ENCODE measurements around the gene SPART.

The SPART gene

DNA sequence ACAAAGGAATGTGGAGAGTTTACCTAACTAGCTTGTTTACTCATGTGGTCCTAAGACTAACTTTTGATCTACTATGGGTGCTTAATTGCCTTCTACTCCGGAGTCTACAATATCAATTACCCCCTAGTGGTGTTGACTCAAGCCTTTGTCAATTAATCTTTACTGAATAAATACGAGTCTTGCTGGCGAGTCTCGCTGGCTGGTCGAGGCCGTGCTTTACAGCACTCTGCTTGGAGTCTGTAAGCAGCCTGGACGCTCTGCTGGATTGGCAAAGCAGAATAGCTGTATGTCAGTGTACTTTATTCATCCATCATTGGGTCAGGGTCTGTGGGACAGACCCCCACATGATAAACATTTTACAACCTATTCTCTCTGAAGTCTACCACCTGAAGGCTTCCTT, 9.9 kb upstream of the SPART start:
- no peak overlapping the region for H3K9ac ChIP-seq
- H3K4me1 ChIP-seq, result no peaks in the 10 kb centered on the region
- no peaks in the 10 kb centered on the region for H3K36me3 ChIP-seq (ENCODE audit: control insufficient read depth, insufficient read depth, low read length)
- no peaks in the 10 kb centered on the region for H3K9me3 ChIP-seq (ENCODE audit: control insufficient read depth, low read length)
- no peak overlapping the region for H3K4me3 ChIP-seq (ENCODE audit: low read depth, low read length)
- no peak overlapping the region for H3K4me2 ChIP-seq (ENCODE audit: low read length)
- TF ChIP-seq, protein P1, sequence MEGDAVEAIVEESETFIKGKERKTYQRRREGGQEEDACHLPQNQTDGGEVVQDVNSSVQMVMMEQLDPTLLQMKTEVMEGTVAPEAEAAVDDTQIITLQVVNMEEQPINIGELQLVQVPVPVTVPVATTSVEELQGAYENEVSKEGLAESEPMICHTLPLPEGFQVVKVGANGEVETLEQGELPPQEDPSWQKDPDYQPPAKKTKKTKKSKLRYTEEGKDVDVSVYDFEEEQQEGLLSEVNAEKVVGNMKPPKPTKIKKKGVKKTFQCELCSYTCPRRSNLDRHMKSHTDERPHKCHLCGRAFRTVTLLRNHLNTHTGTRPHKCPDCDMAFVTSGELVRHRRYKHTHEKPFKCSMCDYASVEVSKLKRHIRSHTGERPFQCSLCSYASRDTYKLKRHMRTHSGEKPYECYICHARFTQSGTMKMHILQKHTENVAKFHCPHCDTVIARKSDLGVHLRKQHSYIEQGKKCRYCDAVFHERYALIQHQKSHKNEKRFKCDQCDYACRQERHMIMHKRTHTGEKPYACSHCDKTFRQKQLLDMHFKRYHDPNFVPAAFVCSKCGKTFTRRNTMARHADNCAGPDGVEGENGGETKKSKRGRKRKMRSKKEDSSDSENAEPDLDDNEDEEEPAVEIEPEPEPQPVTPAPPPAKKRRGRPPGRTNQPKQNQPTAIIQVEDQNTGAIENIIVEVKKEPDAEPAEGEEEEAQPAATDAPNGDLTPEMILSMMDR (IDR thresholded peaks at IDR 0.05), result no peak
- H3K27me3 ChIP-seq (ENCODE audit: control insufficient read depth, insufficient read depth, low read length), result no peaks in the 10 kb centered on the region
- H3K27ac ChIP-seq, result no peak overlapping the region
- no peaks in the 10 kb centered on the region for H3K79me2 ChIP-seq
- H2AFZ ChIP-seq, result no peak overlapping the region

DNA sequence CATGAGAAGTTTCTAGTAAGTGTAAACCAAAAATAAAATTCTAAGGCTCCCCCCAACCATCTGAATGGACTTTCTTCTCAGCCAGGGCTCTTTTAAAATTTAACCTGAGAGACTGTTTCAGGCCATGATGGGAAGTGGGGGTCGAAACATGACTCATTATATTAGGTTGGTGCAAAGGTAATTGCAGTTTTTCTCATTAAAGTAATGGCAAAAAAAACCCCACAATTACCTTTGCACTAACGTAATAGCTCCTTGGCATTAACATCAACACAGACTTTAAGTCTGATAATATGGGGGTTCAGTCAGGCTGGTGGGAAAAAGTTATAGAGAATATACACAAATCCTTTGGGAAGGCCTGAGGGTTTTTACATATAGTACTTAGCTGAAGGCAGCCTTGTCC, 9.4 kb upstream of the SPART start:
- Histone ChIP-seq H3K9ac (no peak overlapping the region), H3K27ac (no peak overlapping the region)

GRCh38 chr13:36354842-36355623, 8.8 kb upstream of the SPART start:
- no peak overlapping the region for H3K4me2 ChIP-seq (ENCODE audit: low read length)
- H3K4me3 ChIP-seq (ENCODE audit: low read depth, low read length), result no peak overlapping the region
- no peaks in the 10 kb centered on the region for H3K79me2 ChIP-seq
- no peaks in the 10 kb centered on the region for H3K27me3 ChIP-seq (ENCODE audit: control insufficient read depth, insufficient read depth, low read length)
- no peak overlapping the region for H2AFZ ChIP-seq
- H3K27ac ChIP-seq, result no peak overlapping the region
- H3K9ac ChIP-seq, result no peak overlapping the region
- no peaks in the 10 kb centered on the region for H3K36me3 ChIP-seq (ENCODE audit: control insufficient read depth, insufficient read depth, low read length)
- no peaks in the 10 kb centered on the region for H3K9me3 ChIP-seq (ENCODE audit: control insufficient read depth, low read length)
- TF ChIP-seq, protein P1 (IDR thresholded peaks at IDR 0.05), result no peak
- no peaks in the 10 kb centered on the region for H3K4me1 ChIP-seq

More for the DNA sequence above, 9.4 kb upstream of the SPART start:
- Histone ChIP-seq H3K79me2 (no peaks in the 10 kb centered on the region), H3K4me1 (no peaks in the 10 kb centered on the region), H3K27me3 (ENCODE audit: control insufficient read depth, insufficient read depth, low read length) (no peaks in the 10 kb centered on the region), H3K4me2 (ENCODE audit: low read length) (no peak overlapping the region), H3K4me3 (ENCODE audit: low read depth, low read length) (no peak overlapping the region), H2AFZ (no peak overlapping the region), H3K36me3 (ENCODE audit: control insufficient read depth, insufficient read depth, low read length) (no peaks in the 10 kb centered on the region), H3K9me3 (ENCODE audit: control insufficient read depth, low read length) (no peaks in the 10 kb centered on the region)
- TF ChIP-seq, protein P1 (IDR thresholded peaks at IDR 0.05), result no peak

DNA sequence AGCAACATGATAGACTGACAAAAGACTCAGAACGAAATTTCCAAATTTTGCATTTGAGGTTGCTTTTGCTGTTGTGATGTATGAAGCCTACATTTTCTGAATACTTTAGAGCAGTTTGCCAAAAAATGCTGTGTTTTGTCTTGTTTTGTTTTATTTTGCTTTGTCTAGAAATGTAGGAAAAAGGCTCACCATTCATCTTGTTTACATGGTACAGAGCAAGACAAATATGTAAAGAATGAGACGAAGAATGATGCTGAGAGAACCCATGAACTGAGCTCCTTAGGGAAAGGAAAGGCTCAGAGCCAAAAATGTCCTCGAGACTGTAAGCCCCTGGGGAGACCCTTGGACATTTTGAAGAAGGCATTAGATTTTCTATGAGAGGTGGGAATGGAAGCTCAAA, 6.8 kb upstream of the SPART start:
- no peaks in the 10 kb centered on the region for H3K79me2 ChIP-seq
- TF ChIP-seq, protein P1 (IDR thresholded peaks at IDR 0.05), result no peak
- no peaks in the 10 kb centered on the region for H3K4me1 ChIP-seq
- no peak overlapping the region for H3K4me2 ChIP-seq (ENCODE audit: low read length)
- no peak overlapping the region for H3K9ac ChIP-seq
- no peaks in the 10 kb centered on the region for H3K27me3 ChIP-seq (ENCODE audit: control insufficient read depth, insufficient read depth, low read length)
- H2AFZ ChIP-seq, result no peak overlapping the region
- H3K4me3 ChIP-seq (ENCODE audit: low read depth, low read length), result no peak overlapping the region
- H3K27ac ChIP-seq, result no peak overlapping the region
- H3K36me3 ChIP-seq (ENCODE audit: control insufficient read depth, insufficient read depth, low read length), result no peaks in the 10 kb centered on the region
- no peaks in the 10 kb centered on the region for H3K9me3 ChIP-seq (ENCODE audit: control insufficient read depth, low read length)

DNA sequence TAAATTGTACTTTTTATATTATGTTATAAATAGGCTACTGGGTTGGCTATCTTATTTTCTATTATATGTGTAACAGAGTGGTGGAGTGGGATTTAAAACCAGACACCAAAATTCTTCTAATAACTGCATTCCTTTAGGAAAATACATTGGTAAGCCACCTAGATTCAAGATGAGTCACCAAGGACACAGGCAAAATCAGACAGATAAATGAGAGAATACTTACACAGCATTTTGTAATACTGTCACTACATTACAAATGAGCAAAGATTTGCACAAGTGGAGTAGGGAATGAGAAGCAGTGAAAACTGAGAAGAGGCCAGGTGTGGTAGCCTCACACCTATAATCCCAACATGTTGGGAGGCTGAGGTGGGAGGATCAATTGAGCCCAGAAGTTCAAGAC, 6.2 kb upstream of the SPART start:
- Histone ChIP-seq H3K9me3 (ENCODE audit: control insufficient read depth, low read length) (no peaks in the 10 kb centered on the region), H3K4me1 (no peaks in the 10 kb centered on the region), H3K4me3 (ENCODE audit: low read depth, low read length) (no peak overlapping the region), H3K27me3 (ENCODE audit: control insufficient read depth, insufficient read depth, low read length) (no peaks in the 10 kb centered on the region), H3K27ac (no peak overlapping the region), H3K79me2 (no peaks in the 10 kb centered on the region), H3K36me3 (ENCODE audit: control insufficient read depth, insufficient read depth, low read length) (no peaks in the 10 kb centered on the region), H3K4me2 (ENCODE audit: low read length) (no peak overlapping the region), H2AFZ (no peak overlapping the region), H3K9ac (no peak overlapping the region)
- TF ChIP-seq, protein P1 (IDR thresholded peaks at IDR 0.05), result no peak
